ENCODE data around the gene GMCL2.

GRCh38 chr5:178210686-178211085 is 23.5 kb upstream of the GMCL2 start:
- TF ChIP-seq CTCF (IDR thresholded peaks at IDR 0.05; ENCODE audit: low read depth, low read length, poor library complexity, severe bottlenecking) (no peak), EZH2phosphoT487 (IDR thresholded peaks at IDR 0.05; ENCODE audit: borderline replicate concordance, low read length) (no peak)
